K562 (cell line): ENCODE results near the gene SLC25A10. TPM values are rescaled to one million over a fixed set of nuclear protein-coding genes. Genes with fewer than 3 reads are reported as not detected.
A peak's percentile ranks its signal among the peaks of the same experiment; 100 is the strongest.

Experiments
- CAMTA2 ChIP-seq: fragments of 250-450 bp; sonication (Bioruptor Pico); conservative IDR thresholded peaks from 2 replicates; pipeline ENCODE4 v1.5.1; 2022
- CC2D1A ChIP-seq: fragments of 450-650 bp; IDR thresholded peaks from 2 replicates; pipeline ENCODE4 v1.6.1; 2017; ENCODE audit warnings: mild to moderate bottlenecking
- CREM ChIP-seq: IDR thresholded peaks from 2 replicates; pipeline ENCODE4 v1.6.1; 2014; ENCODE audit warnings: antibody characterized with exemption, low read depth
- ETV6 ChIP-seq, 3 experiments: fragments of 150-350 bp in 1 of 3; sonication (generic) in 1 of 3; formaldehyde crosslinking in 1 of 3; IDR thresholded peaks; 2 replicates each; pipeline versions ENCODE4 v1.6.1 to v1.8.0; 2014 to 2022; ENCODE audit warnings: borderline replicate concordance in 2 of 3, low read depth in 2 of 3, antibody characterized with exemption in 1 of 3, low read length in 1 of 3, mild to moderate bottlenecking in 1 of 3, missing genetic modification reagents in 1 of 3
- FOXA1 ChIP-seq: fragments of 450-650 bp; IDR thresholded peaks from 2 replicates; pipeline ENCODE4 v1.6.1; 2016; ENCODE audit warnings: mild to moderate bottlenecking, borderline replicate concordance
- GABPA ChIP-seq: fragments of 200-800 bp; sonication (Bioruptor generic); conservative IDR thresholded peaks from 2 replicates; pipeline ENCODE4 v1.6.1; 2016; ENCODE audit warnings: low read depth, missing genetic modification characterization, missing compliant biosample characterization
- GTF2A2 ChIP-seq: IDR thresholded peaks from 2 replicates; pipeline ENCODE4 v1.6.1; 2016; ENCODE audit warnings: mild to moderate bottlenecking, missing genetic modification characterization, missing compliant biosample characterization
- PHF20 ChIP-seq: fragments of 450-650 bp; IDR thresholded peaks from 2 replicates; pipeline ENCODE4 v1.6.1; 2018; ENCODE audit not compliant: partially characterized antibody
- RB1 ChIP-seq: fragments of 450-650 bp; IDR thresholded peaks from 2 replicates; pipeline ENCODE4 v1.6.1; 2017; ENCODE audit warnings: low read depth, mild to moderate bottlenecking
- RBBP5 ChIP-seq: fragments of 200-600 bp; sonication (generic); IDR thresholded peaks from 2 replicates; pipeline ENCODE4 v1.6.1; 2012; ENCODE audit warnings: borderline replicate concordance, mild to moderate bottlenecking, low read length, control low read depth, inconsistent platforms; ENCODE audit not compliant: insufficient read depth, poor library complexity, severe bottlenecking
- RBM25 ChIP-seq: fragments of 200-400 bp; formaldehyde crosslinking; IDR thresholded peaks from 2 replicates; pipeline ENCODE4 v1.6.1; 2018; ENCODE audit warnings: low read length, low read depth, moderate library complexity; ENCODE audit not compliant: severe bottlenecking
- RBM34 ChIP-seq: fragments of 200-400 bp; formaldehyde crosslinking; IDR thresholded peaks from 2 replicates; pipeline ENCODE4 v1.6.1; 2018; ENCODE audit warnings: low read length, borderline replicate concordance; ENCODE audit not compliant: insufficient read depth
- SAFB2 ChIP-seq: fragments of 200-400 bp; formaldehyde crosslinking; IDR thresholded peaks from 2 replicates; pipeline ENCODE4 v1.6.1; 2018; ENCODE audit warnings: borderline replicate concordance, low read length, low read depth, moderate library complexity; ENCODE audit not compliant: severe bottlenecking
- SFPQ ChIP-seq: fragments of 200-400 bp; formaldehyde crosslinking; IDR thresholded peaks from 2 replicates; pipeline ENCODE4 v1.6.1; 2017; ENCODE audit warnings: mild to moderate bottlenecking, low read depth, low read length, moderate library complexity
- SP2 ChIP-seq: IDR thresholded peaks from 2 replicates; pipeline ENCODE4 v1.6.1; 2011; ENCODE audit warnings: mild to moderate bottlenecking, low read depth, low read length, moderate library complexity; ENCODE audit not compliant: poor library complexity, severe bottlenecking; ENCODE audit errors: extremely low read depth
- TAF7 ChIP-seq: fragments of 450-650 bp; IDR thresholded peaks from 2 replicates; pipeline ENCODE4 v1.6.1; 2016; ENCODE audit warnings: missing genetic modification characterization, missing compliant biosample characterization
- TAF9B ChIP-seq: fragments of 450-650 bp; IDR thresholded peaks from 2 replicates; pipeline ENCODE4 v1.6.1; 2018; ENCODE audit warnings: mild to moderate bottlenecking; ENCODE audit not compliant: partially characterized antibody
- U2AF1 ChIP-seq: fragments of 200-400 bp; formaldehyde crosslinking; optimal IDR thresholded peaks from 2 replicates; pipeline ENCODE3; 2017; ENCODE audit warnings: mild to moderate bottlenecking, low read depth, low read length, moderate library complexity
- XRCC4 ChIP-seq: IDR thresholded peaks from one replicate; pipeline ENCODE4 v1.6.1; 2011; ENCODE audit not compliant: insufficient read depth, insufficient read length; ENCODE audit errors: extremely low read depth
- ZNF24 ChIP-seq: fragments of 450-650 bp; IDR thresholded peaks from 2 replicates; pipeline ENCODE4 v1.6.1; 2016
- polyA plus RNA-seq, 8 experiments: library from polyadenylated mRNA; depleted of rRNA in 4 of 8; stranded (reverse) in 5 of 8; unstranded in 3 of 8; fragments of >200 nt; fragmentation: Nextera tagmentation in 2 of 8; fragmentation: Illumina TruSeq in 1 of 8; extraction: Ambion mirVana in 2 of 8; extraction: Trizol in 1 of 8; gene quantifications; 2 replicates each; pipeline versions ENCODE4 v1.2.1 to v1.2.3, GENCODE V29; 2011 to 2014; ENCODE audit warnings: inconsistent platforms in 1 of 8, missing spikeins in 1 of 8
- total RNA-seq, 7 experiments: library from RNA; depleted of rRNA in 6 of 7; stranded (reverse); fragments of >200 nt in 6 of 7; fragmentation: Illumina TruSeq in 2 of 7; extraction: Trizol in 2 of 7; gene quantifications; 2 replicates each; pipeline versions ENCODE4 v1.2.1 to v1.2.3, GENCODE V29; 2011 to 2021; ENCODE audit warnings: low replicate concordance in 1 of 7
- TF ChIP-seq, protein P1 (sequence below): fragments of 450-650 bp; IDR thresholded peaks from 2 replicates; pipeline ENCODE4 v1.6.1; 2016
- TF ChIP-seq, protein P2 (sequence below): IDR thresholded peaks from 2 replicates; pipeline ENCODE4 v1.6.1; 2011; ENCODE audit warnings: borderline replicate concordance, low read depth, mild to moderate bottlenecking, moderate library complexity, low read length; ENCODE audit not compliant: insufficient read depth, poor library complexity, severe bottlenecking

Gene SLC25A10
- total and polyA plus RNA-seq, 9 of the 15 experiments (the other 6 are each of a cell fraction or from before 2014, with no cell fraction given), result 0.10 to 85.6 (median 34.3) TPM

DNA sequence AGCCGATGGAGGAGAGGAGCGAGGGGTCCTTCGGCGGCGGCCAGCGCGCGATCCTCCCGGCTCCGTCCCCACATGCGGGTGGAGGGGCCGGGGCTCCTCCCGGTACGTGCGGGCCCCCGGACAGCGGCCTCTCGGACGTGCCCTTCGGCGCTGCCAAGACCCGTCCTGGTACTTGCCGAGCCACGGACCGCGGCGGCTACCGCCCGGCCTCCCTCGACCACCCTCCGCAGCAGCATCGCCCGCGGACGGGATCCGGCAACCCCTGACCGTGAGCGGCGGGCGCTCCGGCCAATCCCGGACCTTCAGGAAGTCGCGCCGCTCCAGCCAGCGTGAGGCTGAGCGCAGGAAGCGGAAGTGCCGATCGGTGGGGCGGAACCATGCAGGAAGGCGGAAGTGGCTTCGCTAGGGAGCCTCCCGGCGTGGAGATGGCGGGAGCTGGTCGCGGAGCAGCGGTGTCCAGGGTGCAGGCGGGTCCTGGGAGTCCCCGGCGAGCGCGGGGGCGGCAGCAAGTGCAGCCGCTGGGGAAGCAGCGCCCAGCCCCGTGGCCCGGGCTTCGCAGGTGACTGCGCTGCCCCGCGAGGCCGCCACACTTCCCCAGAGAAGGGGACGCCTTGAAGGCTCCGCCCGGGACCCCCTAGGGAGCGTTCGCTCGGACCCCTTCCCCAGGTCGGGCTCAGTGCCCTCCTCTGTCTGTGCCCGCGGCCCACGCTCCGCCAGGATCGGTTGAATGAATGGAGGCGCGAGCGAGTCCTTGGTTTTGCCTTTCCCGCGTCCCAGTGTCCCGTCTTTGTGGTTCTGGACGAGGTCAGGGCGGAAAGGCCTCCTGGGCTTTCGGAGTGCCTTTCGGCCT, 45.5 kb upstream of the SLC25A10 start, which contains the start of the genes CCDC137 and OXLD1 (continued):
- TF ChIP-seq SFPQ (no peak), TAF9B (peak; percentile 87), ZNF24 (no peak), RBM25 (peak; percentile 99), PHF20 (peak; percentile 87), FOXA1 (no peak), TAF7 (tag) (0 out of 2 replicates have a peak, but pooled peaks have one; percentile 23), CC2D1A (no peak), XRCC4 (no peak), RBBP5 (peak; percentile 92), U2AF1 (peak; percentile 72), RBM34 (no peak), GABPA (tag) (peak; percentile 99), SP2 (peak; percentile 85), ETV6 (IDR thresholded peaks at IDR 0.05; ENCODE audit: borderline replicate concordance in 1 of 2, low read depth in 2 of 2, low read length in 1 of 2) (peak; percentile 53 to 74; a peak in 2 of 4 replicates), ETV6 (CRISPR knock-in tag; IDR thresholded peaks at IDR 0.05; ENCODE audit: borderline replicate concordance) (no peak), GTF2A2 (0 out of 2 replicates have a peak, but pooled peaks have one; percentile 36), RB1 (peak; percentile 83), SAFB2 (no peak), CAMTA2 (CRISPR knock-in tag) (no peak), CREM (peak; percentile 87)
- TF ChIP-seq, protein P1, sequence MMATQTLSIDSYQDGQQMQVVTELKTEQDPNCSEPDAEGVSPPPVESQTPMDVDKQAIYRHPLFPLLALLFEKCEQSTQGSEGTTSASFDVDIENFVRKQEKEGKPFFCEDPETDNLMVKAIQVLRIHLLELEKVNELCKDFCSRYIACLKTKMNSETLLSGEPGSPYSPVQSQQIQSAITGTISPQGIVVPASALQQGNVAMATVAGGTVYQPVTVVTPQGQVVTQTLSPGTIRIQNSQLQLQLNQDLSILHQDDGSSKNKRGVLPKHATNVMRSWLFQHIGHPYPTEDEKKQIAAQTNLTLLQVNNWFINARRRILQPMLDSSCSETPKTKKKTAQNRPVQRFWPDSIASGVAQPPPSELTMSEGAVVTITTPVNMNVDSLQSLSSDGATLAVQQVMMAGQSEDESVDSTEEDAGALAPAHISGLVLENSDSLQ, result peak; percentile 100
- TF ChIP-seq, protein P2, sequence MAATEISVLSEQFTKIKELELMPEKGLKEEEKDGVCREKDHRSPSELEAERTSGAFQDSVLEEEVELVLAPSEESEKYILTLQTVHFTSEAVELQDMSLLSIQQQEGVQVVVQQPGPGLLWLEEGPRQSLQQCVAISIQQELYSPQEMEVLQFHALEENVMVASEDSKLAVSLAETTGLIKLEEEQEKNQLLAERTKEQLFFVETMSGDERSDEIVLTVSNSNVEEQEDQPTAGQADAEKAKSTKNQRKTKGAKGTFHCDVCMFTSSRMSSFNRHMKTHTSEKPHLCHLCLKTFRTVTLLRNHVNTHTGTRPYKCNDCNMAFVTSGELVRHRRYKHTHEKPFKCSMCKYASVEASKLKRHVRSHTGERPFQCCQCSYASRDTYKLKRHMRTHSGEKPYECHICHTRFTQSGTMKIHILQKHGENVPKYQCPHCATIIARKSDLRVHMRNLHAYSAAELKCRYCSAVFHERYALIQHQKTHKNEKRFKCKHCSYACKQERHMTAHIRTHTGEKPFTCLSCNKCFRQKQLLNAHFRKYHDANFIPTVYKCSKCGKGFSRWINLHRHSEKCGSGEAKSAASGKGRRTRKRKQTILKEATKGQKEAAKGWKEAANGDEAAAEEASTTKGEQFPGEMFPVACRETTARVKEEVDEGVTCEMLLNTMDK, result no peak
